Measurements from ENCODE around the gene DOCK2. TPM values are rescaled to one million over a fixed set of nuclear protein-coding genes. Genes with fewer than 3 reads are reported as not detected.

Gene DOCK2
- total RNA-seq, 4 donors from 2014 or later: 2.0 to 17.4 (median 7.5) TPM

DNA sequence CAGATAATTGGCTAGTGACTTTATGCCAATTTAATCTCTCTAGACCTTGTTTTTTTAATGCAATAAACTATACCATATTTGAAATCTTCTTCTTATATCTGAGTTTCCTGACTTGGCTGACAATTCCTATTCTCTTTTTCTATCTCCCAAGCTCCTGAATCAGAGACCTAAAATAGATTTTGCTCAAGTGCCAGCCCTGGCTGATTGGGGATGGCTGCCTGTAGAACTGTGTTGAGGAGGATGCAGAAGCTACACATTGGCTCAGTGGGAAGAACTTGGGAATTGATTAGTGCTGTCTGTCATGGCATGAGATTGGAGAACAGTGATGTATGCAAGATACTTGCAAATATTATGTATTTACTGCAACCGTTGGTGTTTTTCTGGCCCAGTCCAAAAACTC is 210.4 kb downstream of the DOCK2 start:
- Histone ChIP-seq H3K36me3 (no peaks in the 10 kb centered on the region), H3K4me3 (no peak overlapping the region), H3K27ac (no peak overlapping the region), H3K27me3 (no peaks in the 10 kb centered on the region), H3K4me1 (no peaks in the 10 kb centered on the region), H3K9me3 (no peaks in the 10 kb centered on the region)
- intact Hi-C loops (cut with DNase I; ENCODE audit: low total_unique reads): no loop called here
- DNase-seq: no peak
- TF ChIP-seq, protein P1, sequence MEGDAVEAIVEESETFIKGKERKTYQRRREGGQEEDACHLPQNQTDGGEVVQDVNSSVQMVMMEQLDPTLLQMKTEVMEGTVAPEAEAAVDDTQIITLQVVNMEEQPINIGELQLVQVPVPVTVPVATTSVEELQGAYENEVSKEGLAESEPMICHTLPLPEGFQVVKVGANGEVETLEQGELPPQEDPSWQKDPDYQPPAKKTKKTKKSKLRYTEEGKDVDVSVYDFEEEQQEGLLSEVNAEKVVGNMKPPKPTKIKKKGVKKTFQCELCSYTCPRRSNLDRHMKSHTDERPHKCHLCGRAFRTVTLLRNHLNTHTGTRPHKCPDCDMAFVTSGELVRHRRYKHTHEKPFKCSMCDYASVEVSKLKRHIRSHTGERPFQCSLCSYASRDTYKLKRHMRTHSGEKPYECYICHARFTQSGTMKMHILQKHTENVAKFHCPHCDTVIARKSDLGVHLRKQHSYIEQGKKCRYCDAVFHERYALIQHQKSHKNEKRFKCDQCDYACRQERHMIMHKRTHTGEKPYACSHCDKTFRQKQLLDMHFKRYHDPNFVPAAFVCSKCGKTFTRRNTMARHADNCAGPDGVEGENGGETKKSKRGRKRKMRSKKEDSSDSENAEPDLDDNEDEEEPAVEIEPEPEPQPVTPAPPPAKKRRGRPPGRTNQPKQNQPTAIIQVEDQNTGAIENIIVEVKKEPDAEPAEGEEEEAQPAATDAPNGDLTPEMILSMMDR (IDR thresholded peaks at IDR 0.05): no peak
- TF ChIP-seq POLR2A (IDR thresholded peaks at IDR 0.05): no peak

DNA sequence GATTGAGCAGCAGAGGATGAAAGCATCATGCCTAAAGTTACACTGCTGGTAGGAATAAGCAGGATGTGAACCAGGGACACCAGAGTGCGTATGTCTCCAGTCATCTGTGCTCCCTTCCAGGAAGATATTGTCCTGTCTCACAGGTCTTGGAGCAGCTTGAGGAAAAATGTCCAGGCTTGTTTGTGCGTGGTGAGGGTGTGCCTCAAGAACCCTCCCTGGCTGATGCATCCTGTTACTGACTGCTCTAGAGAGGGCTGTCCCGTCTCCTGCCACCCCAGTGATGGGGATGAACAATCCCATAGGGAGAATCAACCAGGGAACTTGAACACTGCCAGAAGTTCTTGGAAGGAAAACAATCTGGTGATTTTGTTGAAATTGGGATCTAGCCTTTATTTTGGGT is 211.2 kb downstream of the DOCK2 start:
- no peaks in the 10 kb centered on the region for H3K27me3 ChIP-seq
- no peaks in the 10 kb centered on the region for H3K9me3 ChIP-seq
- no peaks in the 10 kb centered on the region for H3K4me1 ChIP-seq
- intact Hi-C loops (cut with DNase I; ENCODE audit: low total_unique reads): no loop called here
- TF ChIP-seq, protein P1 (IDR thresholded peaks at IDR 0.05): no peak
- TF ChIP-seq POLR2A (IDR thresholded peaks at IDR 0.05): no peak
- no peak overlapping the region for H3K4me3 ChIP-seq
- DNase-seq: no peak
- H3K27ac ChIP-seq: no peak overlapping the region
- no peaks in the 10 kb centered on the region for H3K36me3 ChIP-seq

DNA sequence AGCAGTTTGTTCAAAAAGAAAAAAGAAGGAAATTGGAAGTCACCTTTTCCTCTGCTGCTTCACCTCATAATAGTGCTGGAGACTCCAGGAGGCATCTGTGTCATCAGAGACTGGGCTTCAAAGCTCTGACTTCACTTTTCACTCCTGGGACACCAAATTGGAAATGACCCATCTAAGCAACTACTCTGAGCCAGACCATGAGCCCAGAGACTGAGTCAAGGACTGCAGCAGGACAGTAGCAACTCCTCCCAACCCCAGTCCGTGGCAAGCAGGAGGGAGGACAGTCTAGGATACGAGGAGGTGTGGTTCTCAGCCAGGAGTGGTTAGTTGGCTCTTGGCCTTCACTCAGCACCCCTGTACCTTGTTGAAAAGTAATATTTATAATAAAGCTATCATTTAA is 211.7 kb downstream of the DOCK2 start:
- TF ChIP-seq, protein P1 (IDR thresholded peaks at IDR 0.05): no peak
- TF ChIP-seq POLR2A (IDR thresholded peaks at IDR 0.05): no peak

DNA sequence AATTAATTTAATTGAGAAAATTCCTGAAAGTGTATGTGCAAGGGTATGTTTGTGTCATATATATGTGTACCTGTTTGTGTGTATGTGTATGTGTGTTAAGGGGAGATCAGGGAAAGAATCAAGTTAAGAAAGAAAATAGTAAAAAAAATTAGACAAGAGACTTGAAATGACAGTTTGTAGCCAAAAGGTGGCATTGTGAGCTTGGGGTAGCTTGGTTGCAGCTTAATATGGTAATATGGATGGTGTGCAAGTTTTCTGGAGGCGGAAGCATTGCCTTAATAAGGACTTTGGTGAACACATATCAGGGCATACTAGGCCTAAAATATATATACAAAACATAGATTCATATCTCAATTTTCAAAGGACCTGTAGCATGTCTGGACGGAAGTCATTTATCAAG is 213.3 kb downstream of the DOCK2 start:
- H3K9me3 ChIP-seq: no peaks in the 10 kb centered on the region
- intact Hi-C loops (cut with DNase I; ENCODE audit: low total_unique reads): no loop called here
- no peaks in the 10 kb centered on the region for H3K36me3 ChIP-seq
- no peak overlapping the region for H3K27ac ChIP-seq
- TF ChIP-seq POLR2A (IDR thresholded peaks at IDR 0.05): no peak
- TF ChIP-seq, protein P1 (IDR thresholded peaks at IDR 0.05): no peak
- no peaks in the 10 kb centered on the region for H3K27me3 ChIP-seq
- H3K4me3 ChIP-seq: no peak overlapping the region
- no peak for DNase-seq
- H3K4me1 ChIP-seq: no peaks in the 10 kb centered on the region

More for the DNA sequence above, 211.7 kb downstream of the DOCK2 start:
- intact Hi-C loops (cut with DNase I; ENCODE audit: low total_unique reads): no loop called here
- H3K27me3 ChIP-seq: no peaks in the 10 kb centered on the region
- no peaks in the 10 kb centered on the region for H3K4me1 ChIP-seq
- H3K36me3 ChIP-seq: no peaks in the 10 kb centered on the region
- H3K27ac ChIP-seq: no peak overlapping the region
- H3K9me3 ChIP-seq: no peaks in the 10 kb centered on the region
- H3K4me3 ChIP-seq: no peak overlapping the region
- DNase-seq: no peak

DNA sequence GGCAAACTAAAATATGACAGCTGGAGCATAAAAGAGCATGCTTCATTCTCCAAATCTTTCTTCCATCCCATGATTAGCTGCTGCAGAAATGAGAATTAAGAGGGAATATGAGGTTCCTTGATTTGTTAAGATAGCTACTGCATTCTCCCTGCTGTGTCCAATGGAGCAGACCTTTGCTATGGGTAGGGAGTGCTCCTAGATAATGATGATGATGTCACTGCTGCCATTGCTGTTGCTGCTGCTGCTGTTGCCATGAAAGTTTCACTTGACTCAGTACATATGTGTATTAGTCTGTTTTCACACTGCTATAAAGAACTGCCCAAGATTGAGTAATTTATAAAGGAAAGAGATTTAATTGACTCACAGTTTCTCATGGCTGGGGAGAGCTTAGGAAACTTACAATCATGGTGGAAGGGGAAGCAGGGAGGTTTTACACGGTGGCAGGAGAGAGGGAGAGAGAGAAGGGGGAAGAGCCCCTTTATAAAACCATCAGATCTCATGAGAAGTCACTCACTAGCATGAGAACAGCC is 214.3 kb downstream of the DOCK2 start:
- TF ChIP-seq, protein P1 (IDR thresholded peaks at IDR 0.05): no peak
- TF ChIP-seq POLR2A (IDR thresholded peaks at IDR 0.05): no peak
- no peaks in the 10 kb centered on the region for H3K4me1 ChIP-seq
- no peak for DNase-seq

More for the DNA sequence above, 214.3 kb downstream of the DOCK2 start:
- Histone ChIP-seq H3K27me3 (no peaks in the 10 kb centered on the region), H3K27ac (no peak overlapping the region), H3K9me3 (no peaks in the 10 kb centered on the region), H3K4me3 (no peak overlapping the region), H3K36me3 (no peaks in the 10 kb centered on the region)
- intact Hi-C loops (cut with DNase I; ENCODE audit: low total_unique reads): no loop called here

All from uterus (tissue), 4 donors.